ENCODE results near the gene LRRK1. TPM values are rescaled to one million over a fixed set of nuclear protein-coding genes. Genes with fewer than 3 reads are reported as not detected.

The LRRK1 gene
- total RNA-seq, 4 donors from 2014 or later = 14.1 to 31.5 (median 16.8) TPM

- no peaks in the 10 kb centered on the region for H3K9me3 ChIP-seq
- 55 to 68% methylated on average over 3 of the region's 3 CpGs for WGBS, 2 donors
- DNase-seq (ENCODE audit: low spot score in 2 of 2) = no peak
Measured at GRCh38 chr15:100901296-100901695, 17.9 kb upstream of the LRRK1 start.

GRCh38 chr15:100901702-100902435, 17.3 kb upstream of the LRRK1 start:
- H3K36me3 ChIP-seq = peaks cover 0 to 8% (median 0%) of the 10 kb centered on the region in 3 donors
- no peak for DNase-seq (ENCODE audit: low spot score in 2 of 2)
- no peaks in the 10 kb centered on the region for H3K27me3 ChIP-seq
- no peak for TF ChIP-seq POLR2A (IDR thresholded peaks at IDR 0.05)
- no peak for TF ChIP-seq CTCF (IDR thresholded peaks at IDR 0.05)
- no peak for TF ChIP-seq EP300 (IDR thresholded peaks at IDR 0.05)
- peak overlapping the region in 2 of 4 donors; percentile 20 to 37 for H3K4me3 ChIP-seq
- peaks cover 0 to 26% (median 5%) of the 10 kb centered on the region in 4 donors for H3K4me1 ChIP-seq
- 45 to 55% methylated on average over 14 of the region's 14 CpGs for WGBS, 2 donors
- no peaks in the 10 kb centered on the region for H3K9me3 ChIP-seq
- peak overlapping the region; percentile 39 to 78 (median 64) for H3K27ac ChIP-seq

More at GRCh38 chr15:100901296-100901695, 17.9 kb upstream of the LRRK1 start:
- no peaks in the 10 kb centered on the region for H3K27me3 ChIP-seq
- no peak for TF ChIP-seq CTCF (IDR thresholded peaks at IDR 0.05)
- no peak for TF ChIP-seq POLR2A (IDR thresholded peaks at IDR 0.05)
- TF ChIP-seq EP300 (IDR thresholded peaks at IDR 0.05) = no peak
- peak overlapping the region in 3 of 4 donors; percentile 1 to 78 (median 68) for H3K27ac ChIP-seq
- no peak overlapping the region for H3K4me3 ChIP-seq
- peaks cover 0 to 26% (median 5%) of the 10 kb centered on the region in 4 donors for H3K4me1 ChIP-seq
- peaks cover 0 to 8% (median 0%) of the 10 kb centered on the region in 3 donors for H3K36me3 ChIP-seq

GRCh38 chr15:100902436-100903167, 16.6 kb upstream of the LRRK1 start:
- TF ChIP-seq POLR2A (IDR thresholded peaks at IDR 0.05) = no peak
- TF ChIP-seq EP300 (IDR thresholded peaks at IDR 0.05) = peak; percentile 19 to 71
- Histone ChIP-seq H3K4me3 (peak overlapping the region in 2 of 4 donors; percentile 20 to 37), H3K4me1 (peaks cover 0 to 26% (median 5%) of the 10 kb centered on the region in 4 donors), H3K9me3 (no peaks in the 10 kb centered on the region), H3K36me3 (peaks cover 0 to 7% (median 0%) of the 10 kb centered on the region in 3 donors), H3K27ac (peak overlapping the region; percentile 39 to 78 (median 64)), H3K27me3 (no peaks in the 10 kb centered on the region)
- DNase-seq (ENCODE audit: low spot score in 2 of 2) = peak; percentile 63 to 68
- 48 to 50% methylated on average over 22 of the region's 22 CpGs for WGBS, 2 donors

GRCh38 chr15:100903168-100903554, 16.0 kb upstream of the LRRK1 start:
- Histone ChIP-seq H3K4me3 (no peak overlapping the region), H3K27ac (peak overlapping the region in 3 of 4 donors; percentile 60 to 78 (median 68)), H3K9me3 (no peaks in the 10 kb centered on the region), H3K27me3 (no peaks in the 10 kb centered on the region), H3K36me3 (peaks cover 0 to 5% (median 0%) of the 10 kb centered on the region in 3 donors), H3K4me1 (peaks cover 0 to 26% (median 5%) of the 10 kb centered on the region in 4 donors)
- DNase-seq (ENCODE audit: low spot score in 2 of 2) = no peak
- TF ChIP-seq POLR2A (IDR thresholded peaks at IDR 0.05) = no peak
- TF ChIP-seq EP300 (IDR thresholded peaks at IDR 0.05) = no peak
- TF ChIP-seq CTCF (IDR thresholded peaks at IDR 0.05) = no peak
- WGBS, 2 donors = 54 to 62% methylated on average over 3 of the region's 3 CpGs

GRCh38 chr15:100905850-100906249, 13.3 kb upstream of the LRRK1 start:
- no peaks in the 10 kb centered on the region for H3K9me3 ChIP-seq
- H3K27me3 ChIP-seq = no peaks in the 10 kb centered on the region
- H3K36me3 ChIP-seq = peaks cover 0 to 19% (median 0%) of the 10 kb centered on the region in 3 donors
- TF ChIP-seq CTCF (IDR thresholded peaks at IDR 0.05) = no peak
- TF ChIP-seq POLR2A (IDR thresholded peaks at IDR 0.05) = no peak
- TF ChIP-seq EP300 (IDR thresholded peaks at IDR 0.05) = no peak
- DNase-seq (ENCODE audit: low spot score in 2 of 2) = no peak
- peaks cover 0 to 24% (median 5%) of the 10 kb centered on the region in 4 donors for H3K4me1 ChIP-seq
- WGBS, 2 donors = 71 to 78% methylated on average over 8 of the region's 8 CpGs
- no peak overlapping the region for H3K4me3 ChIP-seq
- no peak overlapping the region for H3K27ac ChIP-seq
